ENCODE measurements around the gene CD247.

The CD247 gene

GRCh38 chr1:167465018-167465417 lies 53.3 kb downstream of the CD247 start:
- Histone ChIP-seq H3K9me3 (ENCODE audit: low read length) (no peaks in the 10 kb centered on the region), H3K27me3 (ENCODE audit: control insufficient read depth in 1 of 2, insufficient read depth in 2 of 2, low read length in 2 of 2) (no peaks in the 10 kb centered on the region), H3K4me3 (ENCODE audit: low read depth in 1 of 2, low read length in 2 of 2) (no peak overlapping the region), H3K4me1 (ENCODE audit: insufficient read depth, low read length) (no peaks in the 10 kb centered on the region), H3K9ac (ENCODE audit: low read length) (no peak overlapping the region), H3K36me3 (ENCODE audit: insufficient read depth, low read length) (no peaks in the 10 kb centered on the region), H3K27ac (ENCODE audit: low read depth, low read length) (no peak overlapping the region)

GRCh38 chr1:167463875-167464575 lies 54.3 kb downstream of the CD247 start:
- Histone ChIP-seq H3K9ac (ENCODE audit: low read length) (no peak overlapping the region), H3K9me3 (ENCODE audit: low read length) (no peaks in the 10 kb centered on the region), H3K4me3 (ENCODE audit: low read depth in 1 of 2, low read length in 2 of 2) (no peak overlapping the region), H3K27me3 (ENCODE audit: control insufficient read depth in 1 of 2, insufficient read depth in 2 of 2, low read length in 2 of 2) (no peaks in the 10 kb centered on the region), H3K36me3 (ENCODE audit: insufficient read depth, low read length) (no peaks in the 10 kb centered on the region), H3K27ac (ENCODE audit: low read depth, low read length) (no peak overlapping the region), H3K4me1 (ENCODE audit: insufficient read depth, low read length) (no peaks in the 10 kb centered on the region)

GRCh38 chr1:167463080-167463479 lies 55.2 kb downstream of the CD247 start:
- H3K9ac ChIP-seq (ENCODE audit: low read length) = no peak overlapping the region
- no peak overlapping the region for H3K27ac ChIP-seq (ENCODE audit: low read depth, low read length)
- no peaks in the 10 kb centered on the region for H3K4me1 ChIP-seq (ENCODE audit: insufficient read depth, low read length)
- H3K36me3 ChIP-seq (ENCODE audit: insufficient read depth, low read length) = no peaks in the 10 kb centered on the region
- no peak overlapping the region for H3K4me3 ChIP-seq (ENCODE audit: low read depth in 1 of 2, low read length in 2 of 2)
- no peaks in the 10 kb centered on the region for H3K9me3 ChIP-seq (ENCODE audit: low read length)
- H3K27me3 ChIP-seq (ENCODE audit: control insufficient read depth in 1 of 2, insufficient read depth in 2 of 2, low read length in 2 of 2) = no peaks in the 10 kb centered on the region

- H3K9ac ChIP-seq (ENCODE audit: low read length) = no peak overlapping the region
- no peaks in the 10 kb centered on the region for H3K4me1 ChIP-seq (ENCODE audit: insufficient read depth, low read length)
- no peaks in the 10 kb centered on the region for H3K36me3 ChIP-seq (ENCODE audit: insufficient read depth, low read length)
- no peaks in the 10 kb centered on the region for H3K27me3 ChIP-seq (ENCODE audit: control insufficient read depth in 1 of 2, insufficient read depth in 2 of 2, low read length in 2 of 2)
- no peak overlapping the region for H3K4me3 ChIP-seq (ENCODE audit: low read depth in 1 of 2, low read length in 2 of 2)
- no peaks in the 10 kb centered on the region for H3K9me3 ChIP-seq (ENCODE audit: low read length)
- no peak overlapping the region for H3K27ac ChIP-seq (ENCODE audit: low read depth, low read length)
Observed at GRCh38 chr1:167462341-167462740, 56.0 kb downstream of the CD247 start.

- peaks cover 5% of the 10 kb centered on the region for H3K4me1 ChIP-seq (ENCODE audit: insufficient read depth, low read length)
- H3K9ac ChIP-seq (ENCODE audit: low read length) = no peak overlapping the region
- H3K9me3 ChIP-seq (ENCODE audit: low read length) = no peaks in the 10 kb centered on the region
- no peak overlapping the region for H3K4me3 ChIP-seq (ENCODE audit: low read depth in 1 of 2, low read length in 2 of 2)
- no peaks in the 10 kb centered on the region for H3K27me3 ChIP-seq (ENCODE audit: control insufficient read depth in 1 of 2, insufficient read depth in 2 of 2, low read length in 2 of 2)
- H3K36me3 ChIP-seq (ENCODE audit: insufficient read depth, low read length) = no peaks in the 10 kb centered on the region
- no peak overlapping the region for H3K27ac ChIP-seq (ENCODE audit: low read depth, low read length)
Observed at GRCh38 chr1:167460836-167461235, 57.5 kb downstream of the CD247 start.

GRCh38 chr1:167457936-167458584 lies 60.3 kb downstream of the CD247 start:
- no peaks in the 10 kb centered on the region for H3K27me3 ChIP-seq (ENCODE audit: control insufficient read depth in 1 of 2, insufficient read depth in 2 of 2, low read length in 2 of 2)
- H3K9ac ChIP-seq (ENCODE audit: low read length) = no peak overlapping the region
- no peak overlapping the region for H3K4me3 ChIP-seq (ENCODE audit: low read depth in 1 of 2, low read length in 2 of 2)
- H3K4me1 ChIP-seq (ENCODE audit: insufficient read depth, low read length) = peaks cover 5% of the 10 kb centered on the region
- H3K27ac ChIP-seq (ENCODE audit: low read depth, low read length) = no peak overlapping the region
- no peaks in the 10 kb centered on the region for H3K36me3 ChIP-seq (ENCODE audit: insufficient read depth, low read length)
- no peaks in the 10 kb centered on the region for H3K9me3 ChIP-seq (ENCODE audit: low read length)

GRCh38 chr1:167456926-167457325 lies 61.4 kb downstream of the CD247 start:
- no peaks in the 10 kb centered on the region for H3K27me3 ChIP-seq (ENCODE audit: control insufficient read depth in 1 of 2, insufficient read depth in 2 of 2, low read length in 2 of 2)
- H3K36me3 ChIP-seq (ENCODE audit: insufficient read depth, low read length) = no peaks in the 10 kb centered on the region
- H3K4me1 ChIP-seq (ENCODE audit: insufficient read depth, low read length) = peaks cover 5% of the 10 kb centered on the region
- H3K9me3 ChIP-seq (ENCODE audit: low read length) = no peaks in the 10 kb centered on the region
- no peak overlapping the region for H3K9ac ChIP-seq (ENCODE audit: low read length)
- H3K4me3 ChIP-seq (ENCODE audit: low read depth in 1 of 2, low read length in 2 of 2) = no peak overlapping the region
- no peak overlapping the region for H3K27ac ChIP-seq (ENCODE audit: low read depth, low read length)

GRCh38 chr1:167456524-167456923 lies 61.8 kb downstream of the CD247 start:
- Histone ChIP-seq H3K4me1 (ENCODE audit: insufficient read depth, low read length) (peaks cover 5% of the 10 kb centered on the region), H3K27me3 (ENCODE audit: control insufficient read depth in 1 of 2, insufficient read depth in 2 of 2, low read length in 2 of 2) (no peaks in the 10 kb centered on the region), H3K36me3 (ENCODE audit: insufficient read depth, low read length) (no peaks in the 10 kb centered on the region), H3K9ac (ENCODE audit: low read length) (no peak overlapping the region), H3K27ac (ENCODE audit: low read depth, low read length) (peak overlapping the region; percentile 86), H3K9me3 (ENCODE audit: low read length) (no peaks in the 10 kb centered on the region), H3K4me3 (ENCODE audit: low read depth in 1 of 2, low read length in 2 of 2) (no peak overlapping the region)

GRCh38 chr1:167455786-167456446 lies 62.4 kb downstream of the CD247 start:
- Histone ChIP-seq H3K9me3 (ENCODE audit: low read length) (no peaks in the 10 kb centered on the region), H3K27me3 (ENCODE audit: control insufficient read depth in 1 of 2, insufficient read depth in 2 of 2, low read length in 2 of 2) (no peaks in the 10 kb centered on the region), H3K27ac (ENCODE audit: low read depth, low read length) (peak overlapping the region; percentile 86), H3K4me3 (ENCODE audit: low read depth in 1 of 2, low read length in 2 of 2) (peak overlapping the region; percentile 88 to 94), H3K4me1 (ENCODE audit: insufficient read depth, low read length) (peaks cover 5% of the 10 kb centered on the region), H3K9ac (ENCODE audit: low read length) (peak overlapping the region; percentile 80), H3K36me3 (ENCODE audit: insufficient read depth, low read length) (no peaks in the 10 kb centered on the region)

GRCh38 chr1:167454894-167455785 lies 63.2 kb downstream of the CD247 start:
- peak overlapping the region; percentile 80 for H3K9ac ChIP-seq (ENCODE audit: low read length)
- peak overlapping the region; percentile 88 to 94 for H3K4me3 ChIP-seq (ENCODE audit: low read depth in 1 of 2, low read length in 2 of 2)
- peaks cover 5% of the 10 kb centered on the region for H3K4me1 ChIP-seq (ENCODE audit: insufficient read depth, low read length)
- H3K36me3 ChIP-seq (ENCODE audit: insufficient read depth, low read length) = no peaks in the 10 kb centered on the region
- peak overlapping the region; percentile 86 for H3K27ac ChIP-seq (ENCODE audit: low read depth, low read length)
- no peaks in the 10 kb centered on the region for H3K9me3 ChIP-seq (ENCODE audit: low read length)
- H3K27me3 ChIP-seq (ENCODE audit: control insufficient read depth in 1 of 2, insufficient read depth in 2 of 2, low read length in 2 of 2) = no peaks in the 10 kb centered on the region

- no peak overlapping the region for H3K9ac ChIP-seq (ENCODE audit: low read length)
- peak overlapping the region; percentile 86 for H3K27ac ChIP-seq (ENCODE audit: low read depth, low read length)
- peak overlapping the region; percentile 88 to 94 for H3K4me3 ChIP-seq (ENCODE audit: low read depth in 1 of 2, low read length in 2 of 2)
- no peaks in the 10 kb centered on the region for H3K9me3 ChIP-seq (ENCODE audit: low read length)
- no peaks in the 10 kb centered on the region for H3K36me3 ChIP-seq (ENCODE audit: insufficient read depth, low read length)
- H3K27me3 ChIP-seq (ENCODE audit: control insufficient read depth in 1 of 2, insufficient read depth in 2 of 2, low read length in 2 of 2) = no peaks in the 10 kb centered on the region
- H3K4me1 ChIP-seq (ENCODE audit: insufficient read depth, low read length) = peaks cover 5% of the 10 kb centered on the region
Observed at GRCh38 chr1:167454304-167454893, 63.9 kb downstream of the CD247 start.
